H1 (cell line): ENCODE data around the gene COX6A2. TPM values are rescaled to one million over a fixed set of nuclear protein-coding genes. Genes with fewer than 3 reads are reported as not detected.

Experiments used
- BACH1 ChIP-seq: IDR thresholded peaks from 2 replicates; pipeline ENCODE4 v1.6.1; 2012; ENCODE audit warnings: low read length, improper control_type of control experiment
- CBX8 ChIP-seq: fragments of 300-800, 300-1000 bp; sonication (generic); IDR thresholded peaks from 2 replicates; pipeline ENCODE4 v1.7.1; 2016; ENCODE audit warnings: low read depth, low read length, borderline replicate concordance
- CHD2 ChIP-seq: IDR thresholded peaks from 2 replicates; pipeline ENCODE4 v1.6.1; 2012; ENCODE audit warnings: low read length, improper control_type of control experiment
- EP300 ChIP-seq, 2 experiments: IDR thresholded peaks; 1 replicate in 1 of 2; 2 replicates in 1 of 2; pipeline ENCODE4 v1.6.1; 2011 to 2012; ENCODE audit warnings: low read depth in 2 of 2, low read length in 2 of 2, mild to moderate bottlenecking in 2 of 2, borderline replicate concordance in 1 of 2, inconsistent platforms in 1 of 2, moderate library complexity in 1 of 2
- JUN ChIP-seq: IDR thresholded peaks from 2 replicates; pipeline ENCODE4 v1.6.1; 2011; ENCODE audit warnings: low read depth, mild to moderate bottlenecking, improper control_type of control experiment, low read length
- KDM1A ChIP-seq: fragments of 200-600, 300-600 bp; sonication (generic); IDR thresholded peaks from 2 replicates; pipeline ENCODE4 v1.7.1; 2016; ENCODE audit warnings: mild to moderate bottlenecking, low read length, borderline replicate concordance
- MAX ChIP-seq: IDR thresholded peaks from 2 replicates; pipeline ENCODE4 v1.6.1; 2012; ENCODE audit warnings: inconsistent platforms
- POLR2AphosphoS5 ChIP-seq: IDR thresholded peaks from 2 replicates; pipeline ENCODE4 v1.6.1; 2011; ENCODE audit warnings: low read depth, low read length
- TBP ChIP-seq: IDR thresholded peaks from 2 replicates; pipeline ENCODE4 v1.6.1; 2011; ENCODE audit warnings: low read depth, low read length, improper control_type of control experiment
- ZNF274 ChIP-seq: IDR thresholded peaks from 2 replicates; pipeline ENCODE4 v1.7.0; 2012; ENCODE audit warnings: low read length, borderline replicate concordance; ENCODE audit errors: extremely low read depth
- polyA plus RNA-seq, 7 experiments: library from polyadenylated mRNA; depleted of rRNA in 3 of 7; stranded (reverse) in 5 of 7; unstranded in 2 of 7; fragments of >200 nt in 5 of 7; fragments of 200-250 nt in 2 of 7; gene quantifications; 1 replicate in 5 of 7; 2 replicates in 1 of 7; 4 replicates in 1 of 7; pipeline versions ENCODE4 v1.2.1 to v1.2.3, GENCODE V29; 2011 to 2013; ENCODE audit warnings: missing spikeins in 2 of 7, mixed read lengths in 2 of 7
- total RNA-seq: library from RNA; stranded (reverse); fragmentation: NEBNext Ultra II Directional; extraction: Animal tissue kit (Norgen Biotek cat#: 25700); gene quantifications from 2 replicates; pipeline ENCODE4 v1.2.1, GENCODE V29; 2021

The COX6A2 gene
- total and polyA plus RNA-seq, 2 of the 8 experiments (the other 6 are each of a cell fraction or from before 2014, with no cell fraction given): 0.79 TPM; not detected in 1

GRCh38 chr16:31458073-31458843, 30.1 kb upstream of the COX6A2 start (continued):
- TF ChIP-seq CBX8 (no peak), EP300 (IDR thresholded peaks at IDR 0.05; ENCODE audit: borderline replicate concordance in 1 of 2, low read depth in 2 of 2, low read length in 2 of 2) (no peak), POLR2AphosphoS5 (0 out of 2 replicates have a peak, but pooled peaks have one; percentile 54), ZNF274 (no peak), KDM1A (peak; percentile 13; the same call in 1 of the 2 replicates), CHD2 (no peak), JUN (no peak), MAX (peak; percentile 46; the same call in 1 of the 2 replicates), BACH1 (no peak), TBP (0 out of 2 replicates have a peak, but pooled peaks have one; percentile 23)
